ENCODE data around the gene ZGLP1.

The ZGLP1 gene

DNA sequence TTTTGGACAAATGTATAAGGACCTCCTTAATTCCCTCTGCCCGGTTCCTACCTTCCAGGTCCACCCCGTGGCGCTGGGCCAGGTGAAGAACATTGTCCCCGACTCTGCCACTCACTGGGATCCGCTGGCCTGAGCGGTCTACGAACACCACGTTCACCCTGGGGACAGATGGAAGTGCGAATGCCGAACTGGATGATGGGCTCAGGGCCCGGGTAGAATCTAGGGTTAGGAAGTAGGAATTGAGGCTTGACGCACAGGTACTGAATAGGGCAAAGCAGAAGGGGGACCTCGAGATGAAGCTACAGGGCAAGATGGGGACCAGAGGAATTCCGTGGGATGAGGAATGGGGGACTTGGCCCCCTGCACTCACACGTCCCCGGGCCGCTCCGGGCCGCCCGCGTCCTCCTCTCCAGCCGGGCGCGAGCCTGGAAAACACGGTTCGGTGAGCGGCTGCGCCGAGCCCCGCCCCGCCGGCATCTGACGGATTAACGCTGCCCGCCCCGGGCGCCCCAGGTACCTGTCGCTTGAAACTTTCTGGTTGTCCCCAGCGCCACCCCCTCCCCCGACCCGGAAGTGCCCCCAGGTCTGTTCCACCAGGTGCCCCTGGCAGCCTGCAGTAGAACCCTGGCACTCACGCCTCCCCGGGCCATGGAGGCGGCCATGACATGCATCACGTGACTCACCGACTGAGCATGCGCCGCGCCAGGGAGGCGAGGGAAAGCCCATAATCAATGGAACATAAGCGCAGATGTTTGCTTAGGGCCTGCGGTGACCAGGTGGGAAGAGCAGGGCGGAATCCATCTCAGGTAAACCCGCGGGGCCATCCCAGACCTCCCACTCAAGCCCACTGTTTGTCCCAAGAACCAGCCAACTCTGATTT lies 6.0 kb upstream of the ZGLP1 start, which contains the start of gene FDX2:
TSS of gene FDX2 (minus strand) at position 681 of the 880 bp plus-strand sequence. CDS start at position 662, 19 bp downstream.
- TF ChIP-seq SIN3A (IDR thresholded peaks at IDR 0.05; ENCODE audit: borderline replicate concordance, insufficient read depth, low read length) (peak; percentile 96; the same call in 1 of the 2 replicates), POLR2AphosphoS5 (IDR thresholded peaks at IDR 0.05; ENCODE audit: low read depth, low read length) (peak; percentile 95), TAF1 (IDR thresholded peaks at IDR 0.05; ENCODE audit: borderline replicate concordance, insufficient read depth, low read length) (peak; percentile 47; the same call in 1 of the 2 replicates), FOXP2 (optimal IDR thresholded peaks at IDR 0.05; ENCODE audit: borderline replicate concordance, extremely low read depth, extremely low read length, insufficient read depth) (no peak)
- TF ChIP-seq, protein P1, sequence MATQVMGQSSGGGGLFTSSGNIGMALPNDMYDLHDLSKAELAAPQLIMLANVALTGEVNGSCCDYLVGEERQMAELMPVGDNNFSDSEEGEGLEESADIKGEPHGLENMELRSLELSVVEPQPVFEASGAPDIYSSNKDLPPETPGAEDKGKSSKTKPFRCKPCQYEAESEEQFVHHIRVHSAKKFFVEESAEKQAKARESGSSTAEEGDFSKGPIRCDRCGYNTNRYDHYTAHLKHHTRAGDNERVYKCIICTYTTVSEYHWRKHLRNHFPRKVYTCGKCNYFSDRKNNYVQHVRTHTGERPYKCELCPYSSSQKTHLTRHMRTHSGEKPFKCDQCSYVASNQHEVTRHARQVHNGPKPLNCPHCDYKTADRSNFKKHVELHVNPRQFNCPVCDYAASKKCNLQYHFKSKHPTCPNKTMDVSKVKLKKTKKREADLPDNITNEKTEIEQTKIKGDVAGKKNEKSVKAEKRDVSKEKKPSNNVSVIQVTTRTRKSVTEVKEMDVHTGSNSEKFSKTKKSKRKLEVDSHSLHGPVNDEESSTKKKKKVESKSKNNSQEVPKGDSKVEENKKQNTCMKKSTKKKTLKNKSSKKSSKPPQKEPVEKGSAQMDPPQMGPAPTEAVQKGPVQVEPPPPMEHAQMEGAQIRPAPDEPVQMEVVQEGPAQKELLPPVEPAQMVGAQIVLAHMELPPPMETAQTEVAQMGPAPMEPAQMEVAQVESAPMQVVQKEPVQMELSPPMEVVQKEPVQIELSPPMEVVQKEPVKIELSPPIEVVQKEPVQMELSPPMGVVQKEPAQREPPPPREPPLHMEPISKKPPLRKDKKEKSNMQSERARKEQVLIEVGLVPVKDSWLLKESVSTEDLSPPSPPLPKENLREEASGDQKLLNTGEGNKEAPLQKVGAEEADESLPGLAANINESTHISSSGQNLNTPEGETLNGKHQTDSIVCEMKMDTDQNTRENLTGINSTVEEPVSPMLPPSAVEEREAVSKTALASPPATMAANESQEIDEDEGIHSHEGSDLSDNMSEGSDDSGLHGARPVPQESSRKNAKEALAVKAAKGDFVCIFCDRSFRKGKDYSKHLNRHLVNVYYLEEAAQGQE (IDR thresholded peaks at IDR 0.05; ENCODE audit: insufficient read depth in 1 of 2, low read depth in 2 of 2, low read length in 2 of 2) = no peak

DNA sequence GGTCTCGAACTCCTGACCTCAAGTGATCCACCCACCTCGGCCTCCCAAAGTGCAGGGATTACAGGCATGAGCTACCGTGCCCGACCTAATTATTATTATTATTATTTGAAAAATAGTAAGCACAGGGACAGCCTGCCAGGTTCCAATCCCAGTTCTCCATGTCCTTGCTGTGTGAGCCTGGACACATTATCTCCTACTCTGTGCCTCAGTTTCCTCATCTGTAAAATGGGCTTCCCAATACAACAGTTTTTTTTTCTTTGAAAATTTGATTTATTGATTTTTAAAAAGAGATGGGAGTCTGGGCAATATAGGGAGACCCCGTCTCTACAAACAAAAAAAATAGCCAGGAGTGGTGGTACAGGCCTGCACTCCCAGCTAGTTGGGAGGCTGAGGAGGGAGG lies 3.3 kb downstream of the ZGLP1 start:
- TF ChIP-seq SIN3A (IDR thresholded peaks at IDR 0.05; ENCODE audit: borderline replicate concordance, insufficient read depth, low read length) (no peak), TAF1 (IDR thresholded peaks at IDR 0.05; ENCODE audit: borderline replicate concordance, insufficient read depth, low read length) (no peak), POLR2AphosphoS5 (IDR thresholded peaks at IDR 0.05; ENCODE audit: low read depth, low read length) (no peak), FOXP2 (optimal IDR thresholded peaks at IDR 0.05; ENCODE audit: borderline replicate concordance, extremely low read depth, extremely low read length, insufficient read depth) (no peak)
- TF ChIP-seq, protein P1 (IDR thresholded peaks at IDR 0.05; ENCODE audit: insufficient read depth in 1 of 2, low read depth in 2 of 2, low read length in 2 of 2) = no peak

DNA sequence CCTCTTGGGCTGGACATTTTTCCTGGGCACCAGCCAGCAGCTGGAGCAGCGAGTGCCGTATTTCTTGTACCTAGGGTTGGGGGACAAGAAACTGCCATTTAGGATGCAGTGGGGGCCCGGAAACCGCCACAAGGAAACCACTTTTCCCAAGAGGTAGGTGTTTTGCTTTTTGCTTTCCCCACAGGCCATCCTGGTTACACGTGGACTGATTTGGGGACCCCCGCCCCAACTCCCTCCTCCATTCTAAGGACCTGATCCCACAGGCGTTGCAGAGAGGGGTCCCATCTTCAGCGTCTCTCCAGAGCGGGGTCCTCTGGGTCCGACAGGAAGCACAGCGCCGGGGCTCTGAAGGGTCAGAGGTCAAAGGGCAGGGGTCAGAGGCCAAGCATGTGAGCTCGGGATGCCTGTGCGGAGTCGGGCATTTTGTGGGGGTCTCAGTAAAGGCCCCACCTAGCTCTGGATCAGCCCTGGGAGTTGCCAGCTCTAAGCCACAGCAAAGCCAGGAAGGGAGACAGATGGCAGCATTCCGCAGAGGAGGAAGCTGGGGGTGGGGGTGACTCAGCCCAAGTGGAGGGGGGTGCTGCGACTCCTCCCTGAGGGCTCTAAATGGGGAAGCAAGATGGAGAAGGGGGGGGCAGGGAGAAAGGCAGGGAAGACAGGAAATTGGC lies 4.3 kb downstream of the ZGLP1 start:
- TF ChIP-seq SIN3A (IDR thresholded peaks at IDR 0.05; ENCODE audit: borderline replicate concordance, insufficient read depth, low read length) = no peak
- no peak for TF ChIP-seq FOXP2 (optimal IDR thresholded peaks at IDR 0.05; ENCODE audit: borderline replicate concordance, extremely low read depth, extremely low read length, insufficient read depth)
- TF ChIP-seq POLR2AphosphoS5 (IDR thresholded peaks at IDR 0.05; ENCODE audit: low read depth, low read length) = no peak
- TF ChIP-seq TAF1 (IDR thresholded peaks at IDR 0.05; ENCODE audit: borderline replicate concordance, insufficient read depth, low read length) = no peak
- TF ChIP-seq, protein P1 (IDR thresholded peaks at IDR 0.05; ENCODE audit: insufficient read depth in 1 of 2, low read depth in 2 of 2, low read length in 2 of 2) = no peak

DNA sequence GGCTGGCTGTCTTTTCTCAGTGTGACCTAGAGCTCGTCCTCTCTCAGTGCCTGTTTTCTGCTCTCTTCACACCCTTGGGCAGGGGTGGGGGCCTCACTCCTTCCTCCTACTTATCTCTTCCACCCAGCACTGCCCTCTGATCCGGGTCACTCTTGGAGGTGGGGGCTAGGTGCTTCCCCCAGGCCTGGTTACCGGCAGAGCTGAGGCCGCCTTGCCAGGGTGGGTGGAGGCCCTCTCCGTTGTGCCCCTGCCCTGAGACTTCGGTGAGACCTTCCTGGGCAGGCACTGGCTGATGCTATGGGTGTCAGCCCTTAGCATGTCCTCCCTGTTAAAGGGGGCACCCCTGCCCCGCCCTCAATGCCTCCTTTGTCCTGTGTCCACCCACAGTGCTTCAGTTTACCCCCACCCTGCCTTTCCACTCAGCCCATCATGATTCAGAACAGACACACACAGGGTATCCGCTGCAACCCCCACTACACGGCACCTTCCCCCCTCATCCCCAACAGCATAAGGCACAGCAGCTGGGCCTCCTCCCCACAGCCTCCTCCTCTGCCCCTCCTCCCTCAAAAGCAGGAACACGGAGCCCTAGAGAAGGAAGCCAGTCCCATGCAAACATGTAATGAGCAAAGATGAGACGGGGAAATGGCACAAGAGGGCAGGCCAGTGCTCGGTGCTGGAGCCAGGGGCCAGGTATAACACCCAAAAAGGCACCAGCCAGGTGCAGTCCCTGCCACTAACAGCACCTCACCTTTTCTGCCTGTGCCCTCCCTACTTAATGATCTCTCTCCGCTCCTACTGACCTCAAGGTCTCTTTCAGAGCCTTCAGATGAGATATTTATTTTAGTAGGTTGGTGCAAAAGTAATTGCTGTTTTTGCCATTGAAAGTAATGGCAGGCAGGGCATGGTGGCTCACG lies 9.8 kb downstream of the ZGLP1 start:
- TF ChIP-seq POLR2AphosphoS5 (IDR thresholded peaks at IDR 0.05; ENCODE audit: low read depth, low read length) (no peak), SIN3A (IDR thresholded peaks at IDR 0.05; ENCODE audit: borderline replicate concordance, insufficient read depth, low read length) (no peak), FOXP2 (optimal IDR thresholded peaks at IDR 0.05; ENCODE audit: borderline replicate concordance, extremely low read depth, extremely low read length, insufficient read depth) (no peak), TAF1 (IDR thresholded peaks at IDR 0.05; ENCODE audit: borderline replicate concordance, insufficient read depth, low read length) (no peak)
- TF ChIP-seq, protein P1 (IDR thresholded peaks at IDR 0.05; ENCODE audit: insufficient read depth in 1 of 2, low read depth in 2 of 2, low read length in 2 of 2) = no peak
